ENCODE measurements around the gene SOWAHD.

The SOWAHD gene

GRCh38 chrX:119758731-119759247 lies 401 bp downstream of the SOWAHD start:
- TF ChIP-seq SIN3A (IDR thresholded peaks at IDR 0.05; ENCODE audit: borderline replicate concordance, insufficient read depth, low read length) = no peak
- no peak for TF ChIP-seq POLR2AphosphoS5 (IDR thresholded peaks at IDR 0.05; ENCODE audit: low read depth, low read length)
- TF ChIP-seq FOXP2 (optimal IDR thresholded peaks at IDR 0.05; ENCODE audit: borderline replicate concordance, extremely low read depth, extremely low read length, insufficient read depth) = no peak
- no peak for TF ChIP-seq TAF1 (IDR thresholded peaks at IDR 0.05; ENCODE audit: borderline replicate concordance, insufficient read depth, low read length)
- TF ChIP-seq REST (IDR thresholded peaks at IDR 0.05; ENCODE audit: insufficient read depth in 1 of 2, low read depth in 2 of 2, low read length in 2 of 2) = no peak

- TF ChIP-seq FOXP2 (optimal IDR thresholded peaks at IDR 0.05; ENCODE audit: borderline replicate concordance, extremely low read depth, extremely low read length, insufficient read depth) (no peak), POLR2AphosphoS5 (IDR thresholded peaks at IDR 0.05; ENCODE audit: low read depth, low read length) (no peak), REST (IDR thresholded peaks at IDR 0.05; ENCODE audit: insufficient read depth in 1 of 2, low read depth in 2 of 2, low read length in 2 of 2) (no peak), TAF1 (IDR thresholded peaks at IDR 0.05; ENCODE audit: borderline replicate concordance, insufficient read depth, low read length) (no peak), SIN3A (IDR thresholded peaks at IDR 0.05; ENCODE audit: borderline replicate concordance, insufficient read depth, low read length) (no peak)
Observed at GRCh38 chrX:119759248-119759766, 919 bp downstream of the SOWAHD start.

- TF ChIP-seq TAF1 (IDR thresholded peaks at IDR 0.05; ENCODE audit: borderline replicate concordance, insufficient read depth, low read length) (no peak), REST (IDR thresholded peaks at IDR 0.05; ENCODE audit: insufficient read depth in 1 of 2, low read depth in 2 of 2, low read length in 2 of 2) (no peak), POLR2AphosphoS5 (IDR thresholded peaks at IDR 0.05; ENCODE audit: low read depth, low read length) (no peak), FOXP2 (optimal IDR thresholded peaks at IDR 0.05; ENCODE audit: borderline replicate concordance, extremely low read depth, extremely low read length, insufficient read depth) (no peak), SIN3A (IDR thresholded peaks at IDR 0.05; ENCODE audit: borderline replicate concordance, insufficient read depth, low read length) (no peak)
Observed at GRCh38 chrX:119760026-119760877, 1.9 kb downstream of the SOWAHD start.

DNA sequence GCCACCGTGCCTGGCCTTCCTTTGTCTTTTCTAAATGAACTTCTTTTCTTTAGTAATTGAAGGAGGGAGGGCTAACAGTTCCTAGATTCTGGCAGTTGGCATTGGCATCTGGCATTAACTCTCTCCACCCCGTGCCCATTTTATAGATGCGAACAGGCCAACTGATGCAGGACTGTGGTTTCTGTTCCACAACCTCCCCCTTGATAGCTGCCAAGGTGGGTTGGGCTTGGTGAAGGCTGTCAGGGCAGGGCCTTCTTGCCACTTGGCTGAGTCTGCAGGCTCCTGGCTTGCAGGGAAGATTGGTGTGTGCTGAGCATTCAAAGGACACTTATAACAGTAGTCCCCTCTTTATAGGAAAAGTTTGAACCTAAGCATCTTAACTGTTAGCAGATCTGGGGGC lies 4.3 kb downstream of the SOWAHD start:
- TF ChIP-seq TAF1 (IDR thresholded peaks at IDR 0.05; ENCODE audit: borderline replicate concordance, insufficient read depth, low read length) = no peak
- no peak for TF ChIP-seq SIN3A (IDR thresholded peaks at IDR 0.05; ENCODE audit: borderline replicate concordance, insufficient read depth, low read length)
- no peak for TF ChIP-seq REST (IDR thresholded peaks at IDR 0.05; ENCODE audit: insufficient read depth in 1 of 2, low read depth in 2 of 2, low read length in 2 of 2)
- TF ChIP-seq FOXP2 (optimal IDR thresholded peaks at IDR 0.05; ENCODE audit: borderline replicate concordance, extremely low read depth, extremely low read length, insufficient read depth) = no peak
- TF ChIP-seq POLR2AphosphoS5 (IDR thresholded peaks at IDR 0.05; ENCODE audit: low read depth, low read length) = no peak

Data from PFSK-1 (cell line).